Measurements from ENCODE around the gene GRN.

Gene GRN

DNA sequence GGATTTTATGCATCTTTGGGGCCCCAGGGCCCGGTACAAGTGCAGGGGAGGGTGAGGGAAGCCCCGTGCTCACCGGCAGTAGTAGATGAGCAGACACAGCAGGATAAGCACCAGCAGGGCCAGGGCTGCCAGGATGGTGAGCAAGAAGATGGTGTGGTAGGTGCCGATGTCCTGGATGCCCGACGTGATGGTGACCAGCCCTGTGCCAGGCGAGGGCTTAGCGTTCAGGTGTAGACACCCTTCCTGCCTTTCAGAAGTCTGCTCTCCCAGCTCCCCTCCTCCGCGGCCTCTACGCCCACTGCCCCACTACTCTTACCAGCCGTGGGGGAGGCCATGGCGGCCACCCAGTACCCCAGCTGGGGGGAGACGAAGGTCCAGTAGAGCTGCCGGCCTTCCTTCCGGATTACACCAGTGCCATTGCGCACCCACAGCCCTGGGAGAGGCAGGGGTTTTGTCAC lies 10.6 kb downstream of the GRN start:
- no peak for TF ChIP-seq ARNT (IDR thresholded peaks at IDR 0.05)
- no peak for TF ChIP-seq BHLHE40 (IDR thresholded peaks at IDR 0.05; ENCODE audit: borderline replicate concordance)
- no peak for TF ChIP-seq FOXK2 (IDR thresholded peaks at IDR 0.05)
- TF ChIP-seq NFRKB (IDR thresholded peaks at IDR 0.05), result no peak
- TF ChIP-seq HDGF (IDR thresholded peaks at IDR 0.05; ENCODE audit: borderline replicate concordance), result no peak
- no peak for TF ChIP-seq CTBP1 (IDR thresholded peaks at IDR 0.05; ENCODE audit: borderline replicate concordance)
- no peak for TF ChIP-seq TARDBP (IDR thresholded peaks at IDR 0.05)
- no peak for TF ChIP-seq LEF1 (IDR thresholded peaks at IDR 0.05; ENCODE audit: borderline replicate concordance)
- no peak for TF ChIP-seq ELF4 (IDR thresholded peaks at IDR 0.05)
- TF ChIP-seq SP1 (IDR thresholded peaks at IDR 0.05), result no peak
- TF ChIP-seq L3MBTL2 (conservative IDR thresholded peaks at IDR 0.05), result no peak
- TF ChIP-seq ZNF384 (IDR thresholded peaks at IDR 0.05), result no peak
- TF ChIP-seq FOXA1 (IDR thresholded peaks at IDR 0.05), result no peak
- TF ChIP-seq, protein P1, sequence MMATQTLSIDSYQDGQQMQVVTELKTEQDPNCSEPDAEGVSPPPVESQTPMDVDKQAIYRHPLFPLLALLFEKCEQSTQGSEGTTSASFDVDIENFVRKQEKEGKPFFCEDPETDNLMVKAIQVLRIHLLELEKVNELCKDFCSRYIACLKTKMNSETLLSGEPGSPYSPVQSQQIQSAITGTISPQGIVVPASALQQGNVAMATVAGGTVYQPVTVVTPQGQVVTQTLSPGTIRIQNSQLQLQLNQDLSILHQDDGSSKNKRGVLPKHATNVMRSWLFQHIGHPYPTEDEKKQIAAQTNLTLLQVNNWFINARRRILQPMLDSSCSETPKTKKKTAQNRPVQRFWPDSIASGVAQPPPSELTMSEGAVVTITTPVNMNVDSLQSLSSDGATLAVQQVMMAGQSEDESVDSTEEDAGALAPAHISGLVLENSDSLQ (IDR thresholded peaks at IDR 0.05), result no peak
- POLR2A ChIA-PET, result no interaction called here
- DNase-seq (ENCODE audit: extremely low spot score), result no peak
- CTCF ChIA-PET, result no interaction called here

DNA sequence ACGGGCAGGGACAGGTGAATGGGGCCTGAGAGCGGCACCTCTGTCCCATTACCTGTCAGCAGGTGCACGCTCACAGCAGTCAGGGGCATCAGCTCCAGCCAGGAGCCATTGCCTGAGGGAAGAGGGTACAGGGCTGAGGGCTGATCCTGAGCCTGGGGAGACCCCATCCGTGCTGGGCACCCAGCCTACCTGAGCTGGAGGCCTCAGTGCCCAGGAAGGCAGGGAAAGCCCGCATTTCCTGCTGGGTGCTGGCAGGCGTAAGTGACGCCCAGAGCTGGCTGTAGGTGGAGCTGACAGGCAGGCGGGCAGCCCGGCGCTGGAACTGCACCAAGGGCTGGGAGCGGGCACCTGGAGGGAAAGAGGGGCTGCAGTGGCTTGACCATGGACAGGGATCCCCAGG lies 11.1 kb downstream of the GRN start:
- CTCF ChIA-PET, result no interaction called here
- no peak for TF ChIP-seq NFRKB (IDR thresholded peaks at IDR 0.05)
- no peak for TF ChIP-seq L3MBTL2 (conservative IDR thresholded peaks at IDR 0.05)
- TF ChIP-seq ELF4 (IDR thresholded peaks at IDR 0.05), result no peak
- TF ChIP-seq SP1 (IDR thresholded peaks at IDR 0.05), result no peak
- TF ChIP-seq ZNF384 (IDR thresholded peaks at IDR 0.05), result no peak
- TF ChIP-seq, protein P1 (IDR thresholded peaks at IDR 0.05), result no peak
- TF ChIP-seq ARNT (IDR thresholded peaks at IDR 0.05), result no peak
- no peak for TF ChIP-seq SUZ12 (IDR thresholded peaks at IDR 0.05)
- no peak for TF ChIP-seq TARDBP (IDR thresholded peaks at IDR 0.05)
- TF ChIP-seq LEF1 (IDR thresholded peaks at IDR 0.05; ENCODE audit: borderline replicate concordance), result no peak
- TF ChIP-seq FOXM1 (IDR thresholded peaks at IDR 0.05; ENCODE audit: borderline replicate concordance), result no peak
- TF ChIP-seq HDGF (IDR thresholded peaks at IDR 0.05; ENCODE audit: borderline replicate concordance), result no peak
- TF ChIP-seq CTBP1 (IDR thresholded peaks at IDR 0.05; ENCODE audit: borderline replicate concordance), result no peak
- no peak for TF ChIP-seq FOXK2 (IDR thresholded peaks at IDR 0.05)
- no peak for TF ChIP-seq FOXA1 (IDR thresholded peaks at IDR 0.05)
- POLR2A ChIA-PET, result no interaction called here
- no peak for DNase-seq (ENCODE audit: extremely low spot score)

DNA sequence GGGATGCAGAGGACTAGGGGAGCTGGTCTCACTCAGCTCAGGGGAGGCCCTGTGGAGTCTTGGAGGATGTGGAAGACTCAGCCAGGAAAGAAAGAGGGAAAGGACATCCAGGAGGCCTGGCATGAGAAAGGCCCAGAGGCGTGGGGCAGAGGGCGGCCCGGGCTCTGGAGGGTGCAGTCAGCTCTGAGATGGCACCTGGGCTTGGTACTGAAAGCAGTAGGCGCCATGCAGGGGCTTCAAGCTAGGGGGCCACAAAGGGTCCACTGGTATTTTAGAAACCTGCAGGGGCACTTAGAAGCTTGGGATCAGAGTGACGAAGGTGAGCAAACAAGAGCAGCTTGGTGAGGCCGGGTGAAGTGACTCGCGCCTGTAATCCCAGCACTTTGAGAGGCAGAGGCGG lies 13.0 kb downstream of the GRN start:
- ChIA-PET POLR2A (interaction anchor here (1.1 to 2.6 kb wide), 3 partner anchors 13 to 146 kb away, joined by 3 to 14 read pairs (median 4); partner anchors contain the start of gene GRN), CTCF (interaction anchor here (0.6 to 1.1 kb wide), 3 partner anchors 17 to 165 kb away, joined by 3 to 4 read pairs (median 3); no protein-coding TSS in a partner anchor)
- DNase-seq (ENCODE audit: extremely low spot score), result no peak
- no peak for TF ChIP-seq TARDBP (IDR thresholded peaks at IDR 0.05)
- TF ChIP-seq CTBP1 (IDR thresholded peaks at IDR 0.05; ENCODE audit: borderline replicate concordance), result no peak

DNA sequence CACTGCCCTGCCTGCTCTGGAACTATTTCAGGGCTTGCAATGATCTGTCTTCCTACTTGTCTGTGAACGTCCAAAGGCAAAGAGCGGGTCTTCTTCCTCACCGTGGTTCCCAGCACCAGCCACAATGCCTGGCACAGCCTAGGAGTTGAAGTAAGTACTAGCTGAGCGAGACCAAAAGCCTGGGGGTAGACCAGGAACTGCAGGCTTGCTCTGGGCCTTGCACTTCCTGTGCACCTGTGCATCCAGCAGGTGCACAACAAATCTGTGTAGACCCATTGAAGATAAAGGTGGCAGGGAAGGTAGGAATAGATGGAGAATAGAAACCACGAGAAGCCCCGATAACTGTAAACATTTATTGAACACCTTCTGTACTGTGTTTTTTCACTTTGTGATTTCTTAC lies 13.9 kb downstream of the GRN start:
- no peak for TF ChIP-seq SP1 (IDR thresholded peaks at IDR 0.05)
- TF ChIP-seq TARDBP (IDR thresholded peaks at IDR 0.05), result no peak
- TF ChIP-seq, protein P1 (IDR thresholded peaks at IDR 0.05), result no peak
- CTCF ChIA-PET, result interaction anchor here (1.5 kb wide), 1 partner anchor 9 kb away, joined by 4 read pairs; no protein-coding TSS in a partner anchor
- POLR2A ChIA-PET, result interaction anchor here (2.6 kb wide), 1 partner anchor 14 kb away, joined by 14 read pairs; the partner anchor contains the start of gene GRN
- DNase-seq (ENCODE audit: extremely low spot score), result no peak

DNA sequence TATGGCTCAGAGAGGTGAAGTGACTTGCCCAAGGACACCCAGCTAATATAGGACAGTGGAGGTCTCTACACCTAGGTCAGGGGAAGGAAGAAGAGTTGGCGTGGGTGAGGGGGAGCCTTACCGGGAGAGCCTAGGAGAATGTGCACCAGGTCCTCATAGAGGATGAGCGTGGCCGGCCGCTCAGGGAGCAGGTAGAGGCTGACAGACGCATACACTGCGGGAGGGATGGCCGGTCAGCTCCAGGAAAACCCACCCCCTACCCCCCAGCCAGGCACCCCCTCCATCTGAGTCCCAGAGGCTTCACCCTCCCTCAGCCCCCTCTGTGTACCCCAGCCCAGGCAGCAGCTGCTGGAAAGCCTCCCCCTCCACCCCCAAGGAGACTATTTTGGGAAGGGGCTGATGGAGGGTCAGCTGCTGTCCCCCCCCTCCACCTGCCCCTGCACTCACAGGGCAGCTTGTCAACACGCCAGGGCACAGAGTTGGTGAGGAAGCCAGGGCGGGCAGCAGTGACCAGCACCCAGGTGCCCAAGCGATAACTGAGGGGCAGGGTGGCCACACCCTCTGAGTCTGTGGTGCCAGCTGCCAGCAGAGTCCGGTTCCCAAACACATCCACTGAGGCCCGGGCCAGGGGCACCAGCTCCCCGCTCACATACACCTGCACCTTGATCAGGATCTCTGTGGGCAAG lies 14.5 kb downstream of the GRN start:
- POLR2A ChIA-PET, result interaction anchor here (0.7 to 2.6 kb wide), 4 partner anchors 15 to 173 kb away, joined by 3 to 14 read pairs (median 5); partner anchors contain the start of genes GPATCH8, GRN and TMUB2
- TF ChIP-seq FOXM1 (IDR thresholded peaks at IDR 0.05; ENCODE audit: borderline replicate concordance), result no peak
- CTCF ChIA-PET, result interaction anchor here (0.6 to 1.5 kb wide), 3 partner anchors 10 to 24 kb away, joined by 4 to 5 read pairs (median 4); partner anchors contain the start of gene GRN
- DNase-seq (ENCODE audit: extremely low spot score), result no peak

DNA sequence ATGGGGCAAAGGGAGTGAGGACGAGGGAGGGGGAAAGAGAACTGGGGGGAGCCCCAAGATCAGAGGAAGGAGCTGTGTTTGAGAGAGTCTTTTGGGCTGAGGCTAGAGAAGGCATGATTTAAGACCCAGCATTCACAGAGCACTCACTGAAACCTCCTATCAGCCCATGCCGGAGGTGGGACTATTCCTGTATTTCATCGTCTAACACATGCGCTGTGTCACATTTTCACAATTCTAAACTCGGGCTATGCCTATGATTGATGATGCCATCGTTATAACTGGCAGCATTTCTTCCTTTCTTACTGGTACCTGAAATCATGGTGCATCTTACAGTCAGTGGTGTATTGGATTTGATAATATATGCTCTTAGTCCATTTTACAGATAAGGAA lies 15.0 kb downstream of the GRN start:
- DNase-seq (ENCODE audit: extremely low spot score), result no peak
- ChIA-PET POLR2A (interaction anchor here (0.7 to 3.2 kb wide), 5 partner anchors 15 to 174 kb away, joined by 3 to 14 read pairs (median 6); partner anchors contain the start of genes GPATCH8, GRN and TMUB2), CTCF (interaction anchor here (0.6 to 1.5 kb wide), 3 partner anchors 10 to 25 kb away, joined by 4 to 5 read pairs (median 4); partner anchors contain the start of gene GRN)
- TF ChIP-seq TARDBP (IDR thresholded peaks at IDR 0.05) (no peak), LEF1 (IDR thresholded peaks at IDR 0.05; ENCODE audit: borderline replicate concordance) (no peak), BHLHE40 (IDR thresholded peaks at IDR 0.05; ENCODE audit: borderline replicate concordance) (no peak), FOXM1 (IDR thresholded peaks at IDR 0.05; ENCODE audit: borderline replicate concordance) (no peak), L3MBTL2 (conservative IDR thresholded peaks at IDR 0.05) (no peak), FOXK2 (IDR thresholded peaks at IDR 0.05) (no peak), SP1 (IDR thresholded peaks at IDR 0.05) (no peak), NFRKB (IDR thresholded peaks at IDR 0.05) (no peak), ZNF384 (IDR thresholded peaks at IDR 0.05) (no peak), CTBP1 (IDR thresholded peaks at IDR 0.05; ENCODE audit: borderline replicate concordance) (no peak)
- TF ChIP-seq, protein P1 (IDR thresholded peaks at IDR 0.05), result no peak

Measured in HEK293T (cell line).